ENCODE results near the gene CHCHD5. TPM values are rescaled to one million over a fixed set of nuclear protein-coding genes. Genes with fewer than 3 reads are reported as not detected.

The CHCHD5 gene
- total RNA-seq, 1 experiment from 2014 or later, result 46.7 TPM

GRCh38 chr2:112622528-112622849 lies 38.1 kb downstream of the CHCHD5 start:
- Histone ChIP-seq H3K27me3 (ENCODE audit: control insufficient read depth, insufficient read depth, low read length) (no peaks in the 10 kb centered on the region), H3K4me1 (ENCODE audit: control insufficient read depth, insufficient read depth, low read length) (peaks cover 8% of the 10 kb centered on the region; the same call in 1 of the 2 replicates), H3K9me3 (ENCODE audit: control insufficient read depth, insufficient read depth, low read depth, low read length) (no peaks in the 10 kb centered on the region), H3K4me3 (ENCODE audit: low read depth in 2 of 2, low read length in 2 of 2) (no peak overlapping the region), H3K36me3 (ENCODE audit: control insufficient read depth, insufficient read depth, low read length) (no peaks in the 10 kb centered on the region), H3K27ac (ENCODE audit: low read length) (no peak overlapping the region)
- ChIA-PET CTCF (interaction anchor here (0.7 kb wide), 1 partner anchor 9 kb away, joined by 3 read pairs; no protein-coding TSS in a partner anchor), POLR2A (no interaction called here)
- TF ChIP-seq POLR2AphosphoS5 (IDR thresholded peaks at IDR 0.05; ENCODE audit: low read depth, low read length), result no peak
- TF ChIP-seq SIN3A (IDR thresholded peaks at IDR 0.05; ENCODE audit: borderline replicate concordance, insufficient read depth, low read depth, low read length), result no peak
- TF ChIP-seq CTCF (IDR thresholded peaks at IDR 0.05), result no peak
- no peak for TF ChIP-seq REST (IDR thresholded peaks at IDR 0.05; ENCODE audit: insufficient read depth in 1 of 2, low read depth in 2 of 2, low read length in 1 of 2)
- no peak for TF ChIP-seq TCF7L2 (IDR thresholded peaks at IDR 0.05; ENCODE audit: low read depth, low read length)
- intact Hi-C loops (cut with micrococcal nuclease; ENCODE audit: unreplicated experiment), result no loop called here
- DNase-seq (ENCODE audit: low read depth, low spot score) (no peak), ATAC-seq (no peak)
- in situ Hi-C loops (cut with HindIII; ENCODE audit: low pct_unique_long_range_greater_than_20kb, low sequenced_read_pairs), result no loop called here
- BruUV-seq (replicated peaks), result no TSS peak

GRCh38 chr2:112623913-112624777 lies 39.7 kb downstream of the CHCHD5 start:
- Histone ChIP-seq H3K27me3 (ENCODE audit: control insufficient read depth, insufficient read depth, low read length) (no peaks in the 10 kb centered on the region), H3K4me3 (ENCODE audit: low read depth in 2 of 2, low read length in 2 of 2) (no peak overlapping the region), H3K4me1 (ENCODE audit: control insufficient read depth, insufficient read depth, low read length) (peaks cover 8% of the 10 kb centered on the region; the same call in 1 of the 2 replicates), H3K9me3 (ENCODE audit: control insufficient read depth, insufficient read depth, low read depth, low read length) (no peaks in the 10 kb centered on the region), H3K27ac (ENCODE audit: low read length) (no peak overlapping the region), H3K36me3 (ENCODE audit: control insufficient read depth, insufficient read depth, low read length) (no peaks in the 10 kb centered on the region)
- intact Hi-C loops (cut with micrococcal nuclease; ENCODE audit: unreplicated experiment) (no loop called here), in situ Hi-C loops (cut with HindIII; ENCODE audit: low pct_unique_long_range_greater_than_20kb, low sequenced_read_pairs) (no loop called here)
- POLR2A ChIA-PET, result no interaction called here
- BruUV-seq (replicated peaks), result no TSS peak
- ATAC-seq (no peak), DNase-seq (ENCODE audit: low read depth, low spot score) (no peak)
- TF ChIP-seq REST (IDR thresholded peaks at IDR 0.05; ENCODE audit: insufficient read depth in 1 of 2, low read depth in 2 of 2, low read length in 1 of 2) (no peak), TCF7L2 (IDR thresholded peaks at IDR 0.05; ENCODE audit: low read depth, low read length) (no peak), POLR2AphosphoS5 (IDR thresholded peaks at IDR 0.05; ENCODE audit: low read depth, low read length) (no peak), CTCF (IDR thresholded peaks at IDR 0.05) (no peak), SIN3A (IDR thresholded peaks at IDR 0.05; ENCODE audit: borderline replicate concordance, insufficient read depth, low read depth, low read length) (no peak)
- CTCF ChIA-PET, result interaction anchor here (0.9 to 4.5 kb wide), 2 partner anchors 24 to 102 kb away, joined by 3 to 38 read pairs; no protein-coding TSS in a partner anchor
